GM18870 (cell line): ENCODE measurements around the gene WDR5B.

Experiments used
- ATAC-seq: cut with Tn5 transposase; IDR thresholded peaks from one replicate; pipeline ENCODE4 v1.9.1; 2021; ENCODE audit warnings: moderate library complexity; ENCODE audit not compliant: unreplicated experiment

Gene WDR5B

DNA sequence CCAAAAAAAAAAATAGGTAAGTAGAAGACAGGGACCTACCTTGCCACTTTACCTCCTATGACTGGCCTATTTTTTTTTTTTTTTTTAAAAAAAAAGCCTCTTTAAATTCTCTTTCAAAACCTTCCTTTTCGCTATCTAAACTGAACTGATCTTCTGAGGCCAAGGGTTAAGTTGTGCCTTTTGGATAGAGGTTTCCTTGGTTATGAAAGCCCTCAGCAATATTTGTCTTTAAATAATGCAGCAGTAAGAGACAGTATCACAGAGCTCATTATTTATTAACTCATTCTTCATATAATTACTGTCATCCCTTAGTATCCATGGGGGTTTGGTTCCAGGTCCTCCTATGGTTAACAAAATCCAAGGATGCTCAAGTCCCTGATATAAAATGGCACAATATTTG lies 41.8 kb downstream of the WDR5B start:
- no peak for ATAC-seq

DNA sequence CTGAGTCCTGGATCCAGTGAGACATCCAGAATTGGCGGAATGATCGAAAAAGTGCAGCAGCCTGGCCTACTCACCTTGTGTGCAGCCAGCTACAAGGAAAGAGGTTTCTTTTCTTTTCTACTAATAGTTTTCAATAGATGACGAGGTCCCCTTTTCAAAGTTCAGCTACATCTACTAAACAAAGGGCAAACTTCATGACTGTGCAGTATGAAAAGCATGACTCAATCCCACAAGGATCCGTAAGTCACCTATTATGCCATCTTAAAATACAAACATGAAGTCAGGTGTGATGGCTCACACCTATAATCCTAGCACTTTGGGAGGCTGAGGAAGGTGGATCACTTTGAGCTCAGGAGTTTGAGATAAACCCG lies 49.5 kb downstream of the WDR5B start:
- ATAC-seq, result no peak

DNA sequence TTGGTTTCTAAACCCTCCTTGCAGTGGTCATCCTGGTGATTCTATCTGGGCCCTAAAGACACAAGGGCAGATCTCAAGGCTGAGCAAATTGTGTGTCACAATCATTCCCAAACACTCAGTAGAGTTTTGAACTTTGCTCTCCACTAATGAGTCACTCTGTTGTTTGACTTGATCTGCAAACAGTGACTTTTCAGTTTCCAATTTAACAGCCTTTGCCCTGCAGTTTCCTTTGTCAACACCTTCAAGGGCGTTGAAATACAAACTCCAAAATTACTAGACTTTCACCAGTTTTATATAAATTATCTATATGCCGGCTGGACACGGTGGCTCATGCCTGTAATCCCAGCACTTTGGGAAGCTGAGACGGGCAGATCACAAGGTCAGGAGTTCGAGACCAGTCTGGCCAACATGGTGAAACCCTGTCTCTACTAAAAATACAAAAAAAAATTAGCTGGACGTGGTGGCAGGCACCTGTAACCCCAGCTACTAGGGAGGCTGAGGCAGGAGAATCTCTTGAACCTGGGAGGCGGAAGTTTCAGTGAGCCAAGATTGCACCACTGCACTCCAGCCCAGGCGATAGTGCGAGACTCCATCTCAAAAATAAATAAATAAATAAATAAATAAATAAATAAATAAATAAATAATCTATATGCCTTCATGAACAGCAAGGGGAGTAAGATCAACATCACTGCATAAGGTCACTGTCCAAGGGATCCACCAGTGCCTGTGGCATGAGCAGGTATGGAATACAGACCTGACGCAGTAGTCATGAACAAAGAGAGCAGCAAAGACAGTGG lies 50.1 kb downstream of the WDR5B start:
- peak; percentile 61 for ATAC-seq

DNA sequence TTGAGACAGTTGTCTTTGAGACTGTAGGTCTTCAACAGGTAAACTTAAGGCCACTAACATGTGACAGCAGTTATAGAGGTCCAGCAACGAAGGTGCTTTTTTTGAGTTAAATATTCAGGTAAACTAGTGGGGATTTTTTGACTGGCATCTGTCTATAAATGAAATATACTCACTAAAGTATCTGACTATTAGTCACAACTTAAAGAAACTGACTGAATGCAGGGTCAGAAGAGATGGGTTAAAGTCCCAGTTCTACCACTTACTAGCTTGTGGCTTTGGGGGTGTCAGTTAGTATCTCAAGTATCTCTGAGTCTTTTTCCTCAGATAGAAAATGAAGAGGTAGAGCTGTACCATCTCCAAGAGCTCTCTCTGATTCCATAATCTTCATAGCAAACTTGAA lies 50.8 kb downstream of the WDR5B start:
- ATAC-seq, result peak; percentile 29

DNA sequence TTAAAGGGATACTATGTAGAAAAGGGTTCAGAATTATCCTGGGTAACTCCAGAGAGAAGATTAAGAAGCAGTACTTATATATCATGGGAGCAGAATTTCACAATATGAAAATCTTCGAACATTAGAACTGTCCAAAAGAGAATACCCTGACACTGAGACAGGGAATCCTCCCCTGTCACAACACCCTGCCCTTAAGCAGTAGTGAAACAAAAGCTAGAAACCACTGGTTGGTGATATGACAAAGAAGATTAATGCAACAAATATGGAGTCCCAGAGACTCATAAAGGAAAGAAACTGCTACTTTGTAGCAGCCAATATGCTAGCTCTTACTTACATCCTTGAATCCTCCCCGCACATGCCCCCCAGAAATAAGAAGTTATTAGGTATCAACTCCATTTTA lies 51.4 kb downstream of the WDR5B start:
- no peak for ATAC-seq
